NCI-H2196 (cell line): Measurements from ENCODE around the gene NAT16.
"Not testable (repeated sequence)": the region's sequence is repeated elsewhere in the genome, so short reads cannot be mapped to it uniquely, and the experiment has no call there.

ENCODE experiments used
- DNase-seq: peaks from one replicate; lab custom pipeline; 2025; ENCODE audit not compliant: unreplicated experiment; lab: John Stamatoyannopoulos, UW

NAT16 gene

GRCh38 chr7:101202603-101202918 is 22.5 kb upstream of the NAT16 start:
- DNase-seq, result no peak

GRCh38 chr7:101201695-101202602 is 21.9 kb upstream of the NAT16 start:
- DNase-seq, result no peak

- DNase-seq, result no peak
Observed at GRCh38 chr7:101200862-101201599, 20.9 kb upstream of the NAT16 start, which contains the start of gene MOGAT3. MOGAT3 (minus strand) TSS chr7:101201036; CDS start chr7:101200854, 182 bp downstream.

GRCh38 chr7:101200504-101200861 is 20.4 kb upstream of the NAT16 start:
- DNase-seq, result no peak

GRCh38 chr7:101199522-101199921 is 19.4 kb upstream of the NAT16 start:
- DNase-seq, result not testable (repeated sequence)

- DNase-seq, result no peak
Observed at GRCh38 chr7:101198476-101198875, 18.4 kb upstream of the NAT16 start.

- no peak for DNase-seq
Observed at GRCh38 chr7:101197991-101198390, 17.9 kb upstream of the NAT16 start.

GRCh38 chr7:101195884-101196283 is 15.8 kb upstream of the NAT16 start:
- DNase-seq, result no peak

GRCh38 chr7:101189109-101189508 is 9.0 kb upstream of the NAT16 start:
- no peak for DNase-seq

GRCh38 chr7:101186844-101187428 is 6.8 kb upstream of the NAT16 start:
- no peak for DNase-seq

- DNase-seq, result no peak
Observed at GRCh38 chr7:101186194-101186593, 6.1 kb upstream of the NAT16 start.

- no peak for DNase-seq
Observed at GRCh38 chr7:101185258-101185839, 5.3 kb upstream of the NAT16 start.

GRCh38 chr7:101179713-101180112 is 380 bp downstream of the NAT16 start:
- DNase-seq, result no peak

- DNase-seq, result peak; percentile 68
Observed at GRCh38 chr7:101179117-101179516, 976 bp downstream of the NAT16 start.

- DNase-seq, result peak; percentile 28
Observed at GRCh38 chr7:101177644-101178043, 2.4 kb downstream of the NAT16 start.

GRCh38 chr7:101175664-101176063 is 4.4 kb downstream of the NAT16 start:
- no peak for DNase-seq

GRCh38 chr7:101174322-101174854 is 5.7 kb downstream of the NAT16 start:
- no peak for DNase-seq

- DNase-seq, result peak; percentile 73
Observed at GRCh38 chr7:101173752-101174244, 6.3 kb downstream of the NAT16 start.

GRCh38 chr7:101172854-101173751 is 7.0 kb downstream of the NAT16 start:
- DNase-seq, result peak; percentile 96
